GM23338 (cell line): ENCODE results near the gene ULBP1. TPM values are rescaled to one million over a fixed set of nuclear protein-coding genes. Genes with fewer than 3 reads are reported as not detected.
"Not testable (repeated sequence)": the region's sequence is repeated elsewhere in the genome, so short reads cannot be mapped to it uniquely, and the experiment has no call there.

Experiments used
- ATAC-seq: fragments of 200-7000 bp; cut with Tn5 transposase; 3 replicates; pipeline ENCODE4 v1.9.1; 2020
- DNase-seq: peaks from one replicate; pipeline ENCODE4 v3.0.0-alpha.2; 2015; ENCODE audit warnings: low spot score
- H2AFZ ChIP-seq: fragments of 200-600 bp; sonication (generic); 2 replicates; pipeline ENCODE4 v1.8.0; 2016; ENCODE audit warnings: antibody characterized with exemption, mild to moderate bottlenecking, moderate library complexity
- H3F3A ChIP-seq: fragments of 200-600 bp; sonication (generic); replicated peaks from 2 replicates; pipeline ENCODE4 v1.8.0; 2017; ENCODE audit warnings: antibody characterized with exemption, mixed run types, low read depth
- H3K27ac ChIP-seq: fragments of 200-600 bp; sonication (generic); 2 replicates; pipeline ENCODE4 v1.6.1; 2016; ENCODE audit warnings: low read depth
- H3K27me3 ChIP-seq: fragments of 200-600 bp; sonication (generic); 2 replicates; pipeline ENCODE4 v1.8.0; 2016; ENCODE audit warnings: mild to moderate bottlenecking, mixed run types, moderate library complexity; ENCODE audit not compliant: insufficient read depth
- H3K36me3 ChIP-seq: fragments of 200-600 bp; sonication (generic); 2 replicates; pipeline ENCODE4 v1.8.0; 2016; ENCODE audit warnings: mild to moderate bottlenecking; ENCODE audit not compliant: insufficient read depth
- H3K4me1 ChIP-seq: fragments of 200-600 bp; sonication (generic); 2 replicates; pipeline ENCODE4 v1.8.0; 2016; ENCODE audit warnings: mild to moderate bottlenecking, moderate library complexity; ENCODE audit not compliant: insufficient read depth
- H3K4me2 ChIP-seq: fragments of 200-600 bp; sonication (generic); 2 replicates; pipeline ENCODE4 v1.7.1; 2017; ENCODE audit warnings: mixed run types
- H3K4me3 ChIP-seq: fragments of 200-600 bp; sonication (generic); 2 replicates; pipeline ENCODE4 v1.6.1; 2016; ENCODE audit warnings: mixed run types
- H3K79me2 ChIP-seq: fragments of 200-600 bp; sonication (generic); replicated peaks from 2 replicates; pipeline ENCODE4 v1.8.0; 2017; ENCODE audit warnings: mild to moderate bottlenecking; ENCODE audit not compliant: insufficient read depth
- H3K9me2 ChIP-seq: fragments of 200-600 bp; sonication (generic); 2 replicates; pipeline ENCODE4 v1.8.0; 2017; ENCODE audit not compliant: insufficient read depth
- H4K20me1 ChIP-seq: fragments of 200-600 bp; sonication (generic); replicated peaks from 2 replicates; pipeline ENCODE4 v1.8.0; 2017; ENCODE audit warnings: mild to moderate bottlenecking; ENCODE audit not compliant: insufficient read depth
- H3K27ac Mint-ChIP-seq: 2 replicates; pipeline ENCODE4 v1.8.0; 2020; ENCODE audit warnings: inconsistent platforms, mild to moderate bottlenecking, moderate library complexity, mixed read lengths
- H3K27me3 Mint-ChIP-seq: 3 replicates; pipeline ENCODE4 v1.8.0; 2022; ENCODE audit warnings: low read depth, mild to moderate bottlenecking, moderate library complexity, mixed read lengths, inconsistent platforms; ENCODE audit not compliant: insufficient read depth, poor library complexity
- H3K36me3 Mint-ChIP-seq: 3 replicates; pipeline ENCODE4 v1.8.0; 2021; ENCODE audit warnings: low read depth, mild to moderate bottlenecking, inconsistent platforms, moderate library complexity, mixed read lengths
- H3K4me1 Mint-ChIP-seq: 3 replicates; pipeline ENCODE4 v1.8.0; 2020; ENCODE audit warnings: mild to moderate bottlenecking, inconsistent platforms, mixed read lengths
- H3K4me3 Mint-ChIP-seq: 3 replicates; pipeline ENCODE4 v1.8.0; 2021; ENCODE audit warnings: moderate library complexity, mild to moderate bottlenecking, inconsistent platforms, mixed read lengths
- H3K9me3 Mint-ChIP-seq: 3 replicates; pipeline ENCODE4 v1.8.0; 2020; ENCODE audit warnings: moderate library complexity, mild to moderate bottlenecking, inconsistent platforms, mixed read lengths
- CREB1 ChIP-seq: fragments of 250-450 bp; sonication (Bioruptor Pico); IDR thresholded peaks from 2 replicates; pipeline ENCODE4 v1.5.0; 2020; ENCODE audit warnings: low read depth, mild to moderate bottlenecking, moderate library complexity
- EZH2 ChIP-seq: fragments of 200-600 bp; sonication (generic); IDR thresholded peaks from one replicate; pipeline ENCODE4 v1.8.0; 2017; ENCODE audit warnings: antibody characterized with exemption, mild to moderate bottlenecking, low read depth; ENCODE audit not compliant: unreplicated experiment
- EZH2phosphoT487 ChIP-seq: fragments of 200-600 bp; sonication (generic); IDR thresholded peaks from one replicate; pipeline ENCODE4 v1.8.1; 2018; ENCODE audit warnings: antibody characterized with exemption; ENCODE audit not compliant: unreplicated experiment
- JUNB ChIP-seq: IDR thresholded peaks from one replicate; pipeline ENCODE4 v1.6.1; 2016; ENCODE audit warnings: antibody characterized with exemption; ENCODE audit not compliant: unreplicated experiment
- POLR2AphosphoS5 ChIP-seq: IDR thresholded peaks from 2 replicates; pipeline ENCODE4 v1.6.1; 2016; ENCODE audit warnings: antibody characterized with exemption, low read depth
- ZNF114 ChIP-seq: fragments of 250-450 bp; sonication (Bioruptor Pico); IDR thresholded peaks from 2 replicates; pipeline ENCODE4 v1.5.0; 2020; ENCODE audit warnings: mild to moderate bottlenecking, moderate library complexity
- polyA plus RNA-seq: library from polyadenylated mRNA; unstranded; fragments of >200 nt; fragmentation: Nextera tagmentation; extraction: Ambion mirVana; gene quantifications from 2 replicates; pipeline ENCODE4 v1.2.1, GENCODE V29; 2016
- total RNA-seq: library from RNA; depleted of rRNA; stranded (reverse); fragments of >200 nt; shearing (Covaris generic); gene quantifications from 2 replicates; pipeline ENCODE4 v1.2.3, GENCODE V29; 2014
- TF ChIP-seq, protein P1 (sequence below): IDR thresholded peaks from 2 replicates; pipeline ENCODE4 v1.6.1; 2016; ENCODE audit warnings: antibody characterized with exemption

The ULBP1 gene
- total and polyA plus RNA-seq, 2 experiments from 2014 or later: 0.74 to 1.7 TPM

DNA sequence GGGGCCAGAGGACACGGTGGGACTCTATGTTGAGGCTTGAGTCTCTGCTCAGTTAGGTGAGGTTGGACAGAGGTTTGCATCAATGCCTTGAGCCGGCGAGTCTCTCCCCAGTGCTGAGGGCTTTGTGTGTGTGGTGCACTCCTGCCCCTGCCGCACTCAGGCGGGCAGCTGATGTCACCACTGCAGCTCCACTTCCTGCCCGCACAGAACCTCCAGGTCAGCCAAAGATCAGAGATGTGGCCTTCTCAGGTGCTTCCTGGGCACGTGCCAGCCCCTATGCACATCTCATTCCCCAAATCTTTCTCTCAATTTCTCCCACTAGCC lies 27.7 kb downstream of the ULBP1 start:
- not testable (repeated sequence) for H3K27ac ChIP-seq, H3K36me3 Mint-ChIP-seq, H3K36me3 ChIP-seq, H3K27ac Mint-ChIP-seq, H2AFZ ChIP-seq, H3F3A ChIP-seq, H3K9me3 Mint-ChIP-seq, H3K79me2 ChIP-seq, H3K9me2 ChIP-seq
- H3K4me1 Mint-ChIP-seq: peaks cover 33% of the 10 kb centered on the region
- ATAC-seq (peak; percentile 22), DNase-seq (peak; percentile 27)
- Histone ChIP-seq H4K20me1 (peaks cover 14% of the 10 kb centered on the region), H3K27me3 (peaks cover 97% of the 10 kb centered on the region), H3K4me1 (peaks cover 13% of the 10 kb centered on the region; the same call in 1 of the 2 replicates), H3K4me2 (peak overlapping the region; percentile 77), H3K4me3 (peak overlapping the region; percentile 49)
- peak overlapping the region; percentile 61 for H3K4me3 Mint-ChIP-seq
- H3K27me3 Mint-ChIP-seq: peaks cover 91% of the 10 kb centered on the region

DNA sequence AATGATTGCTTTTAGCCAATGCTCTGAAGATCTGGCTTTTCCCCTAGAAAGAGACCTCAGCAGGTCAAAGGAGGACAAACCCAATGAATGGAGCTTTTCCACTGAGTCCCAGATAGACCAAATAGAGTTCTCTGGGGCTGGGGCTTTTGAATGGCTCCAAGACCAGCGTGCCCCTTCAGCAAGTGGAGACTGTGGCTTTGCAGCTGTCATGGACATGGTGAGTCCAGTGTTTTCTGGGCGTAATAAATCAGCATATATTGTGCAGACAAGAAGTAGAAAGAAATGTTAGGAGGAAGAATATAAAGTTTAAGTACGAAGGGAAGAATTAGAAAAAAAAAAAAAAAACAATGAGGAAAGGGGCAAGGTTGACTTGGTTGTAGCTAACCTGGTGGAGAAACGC lies 28.1 kb downstream of the ULBP1 start:
- Mint-ChIP-seq H3K36me3 (no peaks in the 10 kb centered on the region; the same call in 2 of the 3 replicates), H3K4me1 (peaks cover 33% of the 10 kb centered on the region), H3K27ac (no peak overlapping the region), H3K27me3 (peaks cover 87% of the 10 kb centered on the region), H3K9me3 (peaks cover 3% of the 10 kb centered on the region; the same call in 1 of the 3 replicates), H3K4me3 (peak overlapping the region; percentile 61; the same call in 1 of the 3 replicates)
- H3K4me2 ChIP-seq: peak overlapping the region; percentile 20; the same call in 1 of the 2 replicates
- H2AFZ ChIP-seq: no peak overlapping the region
- peaks cover 5% of the 10 kb centered on the region; the same call in 1 of the 2 replicates for H3F3A ChIP-seq
- TF ChIP-seq EZH2: peak; percentile 79
- TF ChIP-seq JUNB: no peak
- no peak for TF ChIP-seq CREB1 (CRISPR knock-in tag)
- no peak overlapping the region for H3K27ac ChIP-seq
- no peaks in the 10 kb centered on the region for H3K79me2 ChIP-seq
- H3K9me2 ChIP-seq: no peaks in the 10 kb centered on the region
- peaks cover 13% of the 10 kb centered on the region; the same call in 1 of the 2 replicates for H3K4me1 ChIP-seq
- H3K36me3 ChIP-seq: no peaks in the 10 kb centered on the region
- H4K20me1 ChIP-seq: peaks cover 14% of the 10 kb centered on the region
- peaks cover 97% of the 10 kb centered on the region for H3K27me3 ChIP-seq
- DNase-seq: no peak
- H3K4me3 ChIP-seq: no peak overlapping the region
- no peak for ATAC-seq

DNA sequence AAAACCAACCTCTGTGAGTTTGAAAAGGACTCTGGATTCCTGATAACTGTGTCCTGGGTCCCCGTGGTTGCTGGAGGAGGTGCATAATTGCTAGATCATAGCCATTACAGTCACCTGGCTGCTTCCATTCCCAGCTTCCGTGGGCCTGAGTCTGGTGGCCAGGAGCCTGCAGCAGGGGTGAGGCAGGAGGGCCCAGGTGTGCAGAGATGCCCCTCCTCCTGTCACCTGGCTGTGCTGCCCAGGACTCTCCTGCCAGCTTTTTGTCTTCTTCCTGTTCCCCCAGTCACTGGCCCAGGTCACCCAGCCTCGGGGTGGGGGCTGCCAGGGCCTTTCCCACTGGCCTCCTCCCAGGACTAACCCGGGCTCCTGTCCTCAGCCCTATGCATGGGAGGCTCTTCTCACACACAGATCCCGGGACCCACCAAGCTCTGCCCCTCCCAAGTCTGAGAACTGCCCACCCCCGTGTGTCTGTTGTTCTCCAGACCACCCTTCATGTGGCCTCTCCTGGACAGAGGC lies 31.6 kb downstream of the ULBP1 start:
- peaks cover 7% of the 10 kb centered on the region; the same call in 1 of the 2 replicates for H4K20me1 ChIP-seq
- peaks cover 9% of the 10 kb centered on the region; the same call in 1 of the 2 replicates for H3K4me1 ChIP-seq
- H3K4me3 Mint-ChIP-seq: no peak overlapping the region
- no peaks in the 10 kb centered on the region for H3K79me2 ChIP-seq
- TF ChIP-seq POLR2AphosphoS5 (no peak), JUNB (no peak), EZH2 (no peak), ZNF114 (CRISPR knock-in tag) (no peak), EZH2phosphoT487 (no peak)
- TF ChIP-seq, protein P1, sequence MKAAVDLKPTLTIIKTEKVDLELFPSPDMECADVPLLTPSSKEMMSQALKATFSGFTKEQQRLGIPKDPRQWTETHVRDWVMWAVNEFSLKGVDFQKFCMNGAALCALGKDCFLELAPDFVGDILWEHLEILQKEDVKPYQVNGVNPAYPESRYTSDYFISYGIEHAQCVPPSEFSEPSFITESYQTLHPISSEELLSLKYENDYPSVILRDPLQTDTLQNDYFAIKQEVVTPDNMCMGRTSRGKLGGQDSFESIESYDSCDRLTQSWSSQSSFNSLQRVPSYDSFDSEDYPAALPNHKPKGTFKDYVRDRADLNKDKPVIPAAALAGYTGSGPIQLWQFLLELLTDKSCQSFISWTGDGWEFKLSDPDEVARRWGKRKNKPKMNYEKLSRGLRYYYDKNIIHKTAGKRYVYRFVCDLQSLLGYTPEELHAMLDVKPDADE: no peak
- peaks cover 3% of the 10 kb centered on the region; the same call in 1 of the 3 replicates for H3K9me3 Mint-ChIP-seq
- H3K4me2 ChIP-seq: no peak overlapping the region
- H3K27me3 Mint-ChIP-seq: peaks cover 54% of the 10 kb centered on the region
- H3K4me3 ChIP-seq: no peak overlapping the region
- DNase-seq (no peak), ATAC-seq (no peak)
- no peaks in the 10 kb centered on the region; the same call in 2 of the 3 replicates for H3K36me3 Mint-ChIP-seq
- H3F3A ChIP-seq: peaks cover 5% of the 10 kb centered on the region; the same call in 1 of the 2 replicates
- H3K9me2 ChIP-seq: no peaks in the 10 kb centered on the region
- H3K27me3 ChIP-seq: peaks cover 70% of the 10 kb centered on the region
- no peak overlapping the region for H3K27ac ChIP-seq
- H3K36me3 ChIP-seq: no peaks in the 10 kb centered on the region
- no peak overlapping the region for H3K27ac Mint-ChIP-seq
- no peak overlapping the region for H2AFZ ChIP-seq
- H3K4me1 Mint-ChIP-seq: peaks cover 14% of the 10 kb centered on the region
